GM19395 (cell line): ENCODE results near the gene BRSK2.

Source experiments
- ATAC-seq: cut with Tn5 transposase; IDR thresholded peaks from one replicate; pipeline ENCODE4 v1.9.1; 2021; ENCODE audit warnings: mild to moderate bottlenecking, moderate library complexity; ENCODE audit not compliant: unreplicated experiment

The BRSK2 gene

GRCh38 chr11:1461826-1462697, 72.3 kb downstream of the BRSK2 start:
- ATAC-seq: no peak

- no peak for ATAC-seq
Measured at GRCh38 chr11:1462698-1462975, 72.9 kb downstream of the BRSK2 start.

- ATAC-seq: no peak
Measured at GRCh38 chr11:1463056-1463455, 73.3 kb downstream of the BRSK2 start.

GRCh38 chr11:1466784-1467183, 77.0 kb downstream of the BRSK2 start:
- ATAC-seq: no peak

GRCh38 chr11:1467270-1467669, 77.5 kb downstream of the BRSK2 start:
- ATAC-seq: no peak

GRCh38 chr11:1468002-1468401, 78.3 kb downstream of the BRSK2 start:
- ATAC-seq: no peak

- ATAC-seq: no peak
Measured at GRCh38 chr11:1468473-1469066, 78.8 kb downstream of the BRSK2 start.

GRCh38 chr11:1469287-1469910, 79.7 kb downstream of the BRSK2 start:
- no peak for ATAC-seq

- ATAC-seq: no peak
Measured at GRCh38 chr11:1469911-1470680, 80.4 kb downstream of the BRSK2 start.

- no peak for ATAC-seq
Measured at GRCh38 chr11:1470681-1471611, 81.2 kb downstream of the BRSK2 start.

GRCh38 chr11:1471736-1472135, 82.0 kb downstream of the BRSK2 start:
- no peak for ATAC-seq

- ATAC-seq: no peak
Measured at GRCh38 chr11:1472180-1473005, 82.7 kb downstream of the BRSK2 start.

GRCh38 chr11:1473011-1473628, 83.4 kb downstream of the BRSK2 start:
- no peak for ATAC-seq

GRCh38 chr11:1473786-1474185, 84.1 kb downstream of the BRSK2 start:
- no peak for ATAC-seq

GRCh38 chr11:1475841-1476240, 86.1 kb downstream of the BRSK2 start:
- no peak for ATAC-seq

- ATAC-seq: no peak
Measured at GRCh38 chr11:1476940-1477736, 87.4 kb downstream of the BRSK2 start.

GRCh38 chr11:1478011-1478410, 88.3 kb downstream of the BRSK2 start:
- ATAC-seq: no peak

GRCh38 chr11:1478544-1478943, 88.8 kb downstream of the BRSK2 start:
- no peak for ATAC-seq
